Caco-2 (cell line): ENCODE results near the gene CD226. TPM values are rescaled to one million over a fixed set of nuclear protein-coding genes. Genes with fewer than 3 reads are reported as not detected.

ENCODE experiments used
- BruUV-seq: library from RNA; stranded (reverse); fragments of 400-500 nt; replicated peaks from 2 replicates; lab custom pipeline; 2021; lab: Mats Ljungman, UMichigan
- CTCF ChIA-PET: fragments of 300-600 bp; sonication (Branson Sonifier 250); formaldehyde crosslinking; loops from one replicate; lab custom pipeline; 2022; ENCODE audit warnings: antibody characterized with exemption; lab: Charles Lee
- POLR2A ChIA-PET: fragments of 300-600 bp; sonication (Branson Sonifier 250); formaldehyde crosslinking; loops from one replicate; lab custom pipeline; 2022; ENCODE audit warnings: antibody characterized with exemption; lab: Charles Lee
- DNase-seq, 2 experiments: peaks; one replicate each; pipeline versions ENCODE4 v3.0.0 to v3.0.0-alpha.2; 2020 to 2022
- H3K27me3 ChIP-seq: replicated peaks from 2 replicates; pipeline ENCODE4 v1.6.0; 2011; ENCODE audit warnings: low read length; ENCODE audit not compliant: control insufficient read depth, insufficient read depth
- H3K36me3 ChIP-seq: 2 replicates; pipeline ENCODE4 v1.5.1; 2011; ENCODE audit warnings: low read length; ENCODE audit not compliant: control insufficient read depth, insufficient read depth
- H3K4me1 ChIP-seq: fragments of 250-450 bp; sonication (Bioruptor Pico); 2 replicates; pipeline ENCODE4 v1.5.1; 2020; ENCODE audit warnings: mild to moderate bottlenecking
- H3K4me3 ChIP-seq: 2 replicates; pipeline ENCODE4 v1.5.1; 2011; ENCODE audit warnings: low read depth, mild to moderate bottlenecking, control low read depth, low read length
- H3K9me3 ChIP-seq: fragments of 250-450 bp; sonication (Bioruptor Pico); 2 replicates; pipeline ENCODE4 v1.5.1; 2020; ENCODE audit warnings: mild to moderate bottlenecking, moderate library complexity
- H3K27ac Mint-ChIP-seq: one replicate; pipeline ENCODE4 v1.8.0; 2022; ENCODE audit warnings: mixed read lengths; ENCODE audit not compliant: unreplicated experiment
- H3K27me3 Mint-ChIP-seq: one replicate; pipeline ENCODE4 v1.8.0; 2022; ENCODE audit warnings: mixed read lengths; ENCODE audit not compliant: insufficient read depth, unreplicated experiment
- H3K36me3 Mint-ChIP-seq: one replicate; pipeline ENCODE4 v1.8.0; 2022; ENCODE audit warnings: mild to moderate bottlenecking, mixed read lengths; ENCODE audit not compliant: insufficient read depth, unreplicated experiment
- H3K4me1 Mint-ChIP-seq: one replicate; pipeline ENCODE4 v1.8.0; 2022; ENCODE audit warnings: low read depth, mixed read lengths; ENCODE audit not compliant: unreplicated experiment
- H3K4me3 Mint-ChIP-seq: one replicate; pipeline ENCODE4 v1.8.0; 2022; ENCODE audit warnings: mild to moderate bottlenecking, moderate library complexity, mixed read lengths; ENCODE audit not compliant: unreplicated experiment
- H3K9me3 Mint-ChIP-seq: one replicate; pipeline ENCODE4 v1.8.0; 2022; ENCODE audit warnings: mixed read lengths; ENCODE audit not compliant: unreplicated experiment
- intact Hi-C: fragments of 100-400 bp; cut with micrococcal nuclease; formaldehyde crosslinking; loops from one replicate; pipeline ENCODE4 v1.10.0; 2022; ENCODE audit not compliant: unreplicated experiment
- total RNA-seq: library from RNA; stranded (reverse); gene quantifications from 2 replicates; pipeline ENCODE4 v1.2.3, GENCODE V29; 2022
- TF ChIP-seq, protein P1 (sequence below), 2 experiments: fragments of 200-600 bp in 1 of 2; IDR thresholded peaks; 1 replicate in 1 of 2; 2 replicates in 1 of 2; pipeline versions ENCODE4 v1.5.1 to v1.8.0; 2011 to 2022; ENCODE audit warnings: antibody characterized with exemption in 1 of 2, control low read depth in 1 of 2, inconsistent platforms in 1 of 2, low read depth in 1 of 2, low read length in 1 of 2, mild to moderate bottlenecking in 1 of 2, moderate library complexity in 1 of 2; ENCODE audit not compliant: insufficient read depth in 1 of 2, severe bottlenecking in 1 of 2, unreplicated experiment in 1 of 2

Gene CD226
- total RNA-seq, 1 experiment from 2014 or later: 0.02 TPM

DNA sequence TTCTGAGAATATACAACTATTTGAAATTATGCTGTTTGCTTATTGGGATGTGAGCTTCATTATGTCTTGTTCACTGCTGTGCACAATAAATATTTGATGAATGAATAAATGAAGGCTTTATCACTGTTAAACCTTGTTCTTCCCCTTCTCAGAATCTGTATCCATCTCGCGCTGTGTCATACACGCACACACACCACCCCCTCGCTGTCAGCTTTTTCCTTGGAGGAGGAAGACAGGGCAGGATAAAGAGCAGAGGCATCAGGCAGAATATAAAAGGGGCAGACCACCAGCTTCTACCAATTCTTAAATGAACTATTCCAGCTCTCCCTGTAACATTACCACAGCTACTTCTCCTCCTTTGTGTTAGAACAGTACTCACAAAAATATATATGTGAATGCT lies 75.0 kb downstream of the CD226 start:
- H3K27me3 ChIP-seq: no peaks in the 10 kb centered on the region
- no peaks in the 10 kb centered on the region for H3K36me3 ChIP-seq
- no TSS peak for BruUV-seq
- H3K4me3 Mint-ChIP-seq: no peak overlapping the region
- H3K27me3 Mint-ChIP-seq: no peaks in the 10 kb centered on the region
- H3K4me1 ChIP-seq: no peaks in the 10 kb centered on the region
- intact Hi-C loops: no loop called here
- no peaks in the 10 kb centered on the region for H3K9me3 Mint-ChIP-seq
- no peaks in the 10 kb centered on the region for H3K9me3 ChIP-seq
- no peak for DNase-seq
- no peak overlapping the region for H3K27ac Mint-ChIP-seq
- ChIA-PET POLR2A (no interaction called here), CTCF (no interaction called here)
- H3K4me3 ChIP-seq: no peak overlapping the region
- H3K4me1 Mint-ChIP-seq: no peaks in the 10 kb centered on the region
- H3K36me3 Mint-ChIP-seq: no peaks in the 10 kb centered on the region
- TF ChIP-seq, protein P1, sequence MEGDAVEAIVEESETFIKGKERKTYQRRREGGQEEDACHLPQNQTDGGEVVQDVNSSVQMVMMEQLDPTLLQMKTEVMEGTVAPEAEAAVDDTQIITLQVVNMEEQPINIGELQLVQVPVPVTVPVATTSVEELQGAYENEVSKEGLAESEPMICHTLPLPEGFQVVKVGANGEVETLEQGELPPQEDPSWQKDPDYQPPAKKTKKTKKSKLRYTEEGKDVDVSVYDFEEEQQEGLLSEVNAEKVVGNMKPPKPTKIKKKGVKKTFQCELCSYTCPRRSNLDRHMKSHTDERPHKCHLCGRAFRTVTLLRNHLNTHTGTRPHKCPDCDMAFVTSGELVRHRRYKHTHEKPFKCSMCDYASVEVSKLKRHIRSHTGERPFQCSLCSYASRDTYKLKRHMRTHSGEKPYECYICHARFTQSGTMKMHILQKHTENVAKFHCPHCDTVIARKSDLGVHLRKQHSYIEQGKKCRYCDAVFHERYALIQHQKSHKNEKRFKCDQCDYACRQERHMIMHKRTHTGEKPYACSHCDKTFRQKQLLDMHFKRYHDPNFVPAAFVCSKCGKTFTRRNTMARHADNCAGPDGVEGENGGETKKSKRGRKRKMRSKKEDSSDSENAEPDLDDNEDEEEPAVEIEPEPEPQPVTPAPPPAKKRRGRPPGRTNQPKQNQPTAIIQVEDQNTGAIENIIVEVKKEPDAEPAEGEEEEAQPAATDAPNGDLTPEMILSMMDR (IDR thresholded peaks at IDR 0.05; ENCODE audit: insufficient read depth in 1 of 2, low read depth in 1 of 2, low read length in 1 of 2, severe bottlenecking in 1 of 2, unreplicated experiment in 1 of 2): no peak

DNA sequence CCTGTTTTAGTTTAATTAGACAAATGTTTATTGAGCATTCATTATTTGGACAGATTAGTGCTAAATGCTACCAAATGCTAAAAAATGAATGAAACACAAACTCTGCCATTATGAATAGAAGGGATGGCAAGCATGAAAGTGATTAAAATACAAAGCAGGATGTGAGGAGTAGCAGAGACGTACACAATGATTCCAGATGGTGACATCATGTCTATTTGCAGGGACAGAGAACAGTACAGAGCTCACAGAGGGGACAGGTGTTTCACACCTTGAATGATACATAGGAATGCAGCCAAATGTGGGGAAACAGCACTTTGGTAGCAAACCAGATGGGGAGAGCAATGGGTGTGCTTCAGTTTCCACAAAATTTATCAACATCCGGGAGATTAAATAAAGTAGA lies 76.3 kb downstream of the CD226 start:
- H3K27me3 Mint-ChIP-seq: no peaks in the 10 kb centered on the region
- H3K27ac Mint-ChIP-seq: no peak overlapping the region

DNA sequence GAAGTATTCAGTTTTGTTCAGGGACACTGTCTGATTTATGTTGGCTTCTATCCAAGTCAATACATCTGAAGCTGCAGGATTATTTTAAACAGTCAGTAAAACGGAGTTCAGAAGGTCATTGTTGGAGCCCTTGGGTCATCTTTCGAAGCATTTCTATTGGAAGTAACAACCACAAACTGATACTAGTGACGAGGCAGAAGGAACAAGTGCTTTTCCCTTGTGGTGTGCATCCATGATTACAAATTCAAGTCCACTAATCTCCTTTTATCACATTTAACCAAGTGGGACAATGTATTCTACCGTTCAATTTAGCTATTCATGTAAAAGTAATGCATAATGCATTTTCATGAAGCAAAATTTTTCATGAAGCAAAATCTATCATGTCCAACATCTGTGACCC lies 76.9 kb downstream of the CD226 start:
- ChIA-PET CTCF (no interaction called here), POLR2A (no interaction called here)
- Mint-ChIP-seq H3K36me3 (no peaks in the 10 kb centered on the region), H3K4me3 (no peak overlapping the region), H3K27ac (no peak overlapping the region), H3K27me3 (no peaks in the 10 kb centered on the region), H3K9me3 (no peaks in the 10 kb centered on the region), H3K4me1 (no peaks in the 10 kb centered on the region)
- Histone ChIP-seq H3K27me3 (no peaks in the 10 kb centered on the region), H3K4me1 (no peaks in the 10 kb centered on the region), H3K4me3 (no peak overlapping the region), H3K36me3 (no peaks in the 10 kb centered on the region), H3K9me3 (no peaks in the 10 kb centered on the region)
- BruUV-seq: no TSS peak
- DNase-seq: no peak
- TF ChIP-seq, protein P1 (IDR thresholded peaks at IDR 0.05; ENCODE audit: insufficient read depth in 1 of 2, low read depth in 1 of 2, low read length in 1 of 2, severe bottlenecking in 1 of 2, unreplicated experiment in 1 of 2): no peak
- intact Hi-C loops: no loop called here

More for the DNA sequence above, 76.3 kb downstream of the CD226 start:
- Histone ChIP-seq H3K36me3 (no peaks in the 10 kb centered on the region), H3K4me3 (no peak overlapping the region), H3K27me3 (no peaks in the 10 kb centered on the region), H3K9me3 (no peaks in the 10 kb centered on the region), H3K4me1 (no peaks in the 10 kb centered on the region)
- no peak for DNase-seq
- POLR2A ChIA-PET: no interaction called here
- no peaks in the 10 kb centered on the region for H3K36me3 Mint-ChIP-seq
- intact Hi-C loops: no loop called here
- BruUV-seq: no TSS peak
- TF ChIP-seq, protein P1 (IDR thresholded peaks at IDR 0.05; ENCODE audit: insufficient read depth in 1 of 2, low read depth in 1 of 2, low read length in 1 of 2, severe bottlenecking in 1 of 2, unreplicated experiment in 1 of 2): no peak
- H3K4me1 Mint-ChIP-seq: no peaks in the 10 kb centered on the region
- CTCF ChIA-PET: no interaction called here
- H3K9me3 Mint-ChIP-seq: no peaks in the 10 kb centered on the region
- no peak overlapping the region for H3K4me3 Mint-ChIP-seq
